H9 (cell line): ENCODE measurements around the gene TTC28. TPM values are rescaled to one million over a fixed set of nuclear protein-coding genes. Genes with fewer than 3 reads are reported as not detected.

ENCODE experiments used
- DNase-seq: peaks from one replicate; pipeline ENCODE4 v3.0.0-alpha.2; 2017
- H2AFZ ChIP-seq: one replicate; pipeline ENCODE4 v1.6.1; 2013; ENCODE audit warnings: mild to moderate bottlenecking, low read length, control low read depth, moderate library complexity
- H2AK5ac ChIP-seq: 2 replicates; pipeline ENCODE4 v1.6.1; 2013; ENCODE audit warnings: low read length, control low read depth, mixed read lengths; ENCODE audit not compliant: insufficient read length
- H2BK120ac ChIP-seq: one replicate; pipeline ENCODE4 v1.6.1; 2013; ENCODE audit warnings: low read depth, mild to moderate bottlenecking, low read length, control low read depth, inconsistent platforms; ENCODE audit not compliant: poor library complexity, severe bottlenecking
- H2BK12ac ChIP-seq: 2 replicates; pipeline ENCODE4 v1.6.1; 2013; ENCODE audit warnings: low read length, control low read depth, mixed read lengths, low read depth; ENCODE audit not compliant: insufficient read length
- H2BK15ac ChIP-seq: 2 replicates; pipeline ENCODE4 v1.6.1; 2013; ENCODE audit warnings: low read depth, low read length, control low read depth
- H2BK20ac ChIP-seq: one replicate; pipeline ENCODE4 v1.6.1; 2013; ENCODE audit warnings: low read depth, mild to moderate bottlenecking, low read length, control low read depth, inconsistent platforms; ENCODE audit not compliant: poor library complexity, severe bottlenecking
- H2BK5ac ChIP-seq: 2 replicates; pipeline ENCODE4 v1.6.1; 2013; ENCODE audit warnings: low read length, control low read depth, mixed read lengths; ENCODE audit not compliant: insufficient read length
- H3K14ac ChIP-seq: 2 replicates; pipeline ENCODE4 v1.6.1; 2013; ENCODE audit warnings: low read length, control low read depth; ENCODE audit not compliant: insufficient read depth
- H3K18ac ChIP-seq: 2 replicates; pipeline ENCODE4 v1.6.1; 2013; ENCODE audit warnings: low read depth, mild to moderate bottlenecking, mixed read lengths, low read length, control low read depth; ENCODE audit not compliant: insufficient read length
- H3K23ac ChIP-seq: 2 replicates; pipeline ENCODE4 v1.6.1; 2013; ENCODE audit warnings: low read length, control low read depth, mixed read lengths, low read depth; ENCODE audit not compliant: insufficient read length
- H3K23me2 ChIP-seq: 2 replicates; pipeline ENCODE4 v1.6.1; 2013; ENCODE audit warnings: low read depth, mild to moderate bottlenecking, mixed read lengths, low read length, control low read depth; ENCODE audit not compliant: insufficient read length, poor library complexity, severe bottlenecking
- H3K27ac ChIP-seq: 2 replicates; pipeline ENCODE4 v1.5.1; 2013; ENCODE audit warnings: low read length, control low read depth, mixed read lengths, low read depth; ENCODE audit not compliant: insufficient read length
- H3K27me3 ChIP-seq: 2 replicates; pipeline ENCODE4 v1.6.1; 2013; ENCODE audit warnings: low read length, control low read depth, inconsistent platforms; ENCODE audit not compliant: insufficient read depth
- H3K4ac ChIP-seq: 2 replicates; pipeline ENCODE4 v1.6.1; 2013; ENCODE audit warnings: low read depth, mild to moderate bottlenecking, control low read depth, inconsistent platforms, low read length, moderate library complexity
- H3K4me1 ChIP-seq: 2 replicates; pipeline ENCODE4 v1.6.1; 2013; ENCODE audit warnings: low read length, control low read depth, inconsistent platforms; ENCODE audit not compliant: insufficient read depth
- H3K4me2 ChIP-seq: 2 replicates; pipeline ENCODE4 v1.6.1; 2013; ENCODE audit warnings: low read length, control low read depth, mixed read lengths; ENCODE audit not compliant: insufficient read length, insufficient read depth
- H3K56ac ChIP-seq: 2 replicates; pipeline ENCODE4 v1.6.1; 2013; ENCODE audit warnings: low read depth, mild to moderate bottlenecking, mixed read lengths, low read length, control low read depth; ENCODE audit not compliant: insufficient read length
- H3K79me1 ChIP-seq: 2 replicates; pipeline ENCODE4 v1.6.1; 2013; ENCODE audit warnings: low read depth, mild to moderate bottlenecking, moderate library complexity, low read length, control low read depth, inconsistent platforms; ENCODE audit not compliant: insufficient read depth, poor library complexity, severe bottlenecking
- H3K79me2 ChIP-seq: 2 replicates; pipeline ENCODE4 v1.6.1; 2013; ENCODE audit warnings: low read length, control low read depth, inconsistent platforms; ENCODE audit not compliant: insufficient read depth
- H3K9ac ChIP-seq: 2 replicates; pipeline ENCODE4 v1.6.1; 2013; ENCODE audit warnings: low read length, control low read depth, mixed read lengths; ENCODE audit not compliant: insufficient read length; ENCODE audit errors: extremely low read depth
- H3K9me3 ChIP-seq: one replicate; pipeline ENCODE4 v1.6.1; 2013; ENCODE audit warnings: low read depth, low read length, inconsistent platforms; ENCODE audit not compliant: control insufficient read depth
- H3T11ph ChIP-seq: one replicate; pipeline ENCODE4 v1.6.1; 2013; ENCODE audit warnings: mild to moderate bottlenecking, low read length, control low read depth, inconsistent platforms
- H4K20me1 ChIP-seq: one replicate; pipeline ENCODE4 v1.6.1; 2013; ENCODE audit not compliant: control insufficient read depth, insufficient read length, insufficient read depth
- H4K5ac ChIP-seq: 2 replicates; pipeline ENCODE4 v1.6.1; 2013; ENCODE audit warnings: low read depth, mild to moderate bottlenecking, mixed read lengths, low read length, control low read depth; ENCODE audit not compliant: insufficient read length
- H4K8ac ChIP-seq: replicated peaks from 2 replicates; pipeline ENCODE4 v1.6.1; 2013; ENCODE audit warnings: low read length, control low read depth, mixed read lengths, low read depth; ENCODE audit not compliant: insufficient read length
- H4K91ac ChIP-seq: 2 replicates; pipeline ENCODE4 v1.6.1; 2013; ENCODE audit warnings: low read depth, mild to moderate bottlenecking, moderate library complexity, mixed read lengths, low read length, control low read depth; ENCODE audit not compliant: insufficient read length
- H3K27ac Mint-ChIP-seq, 3 experiments: 2 replicates in 2 of 3; 3 replicates in 1 of 3; pipeline ENCODE4 v1.8.0; 2020 to 2021; ENCODE audit warnings: mixed read lengths in 3 of 3, mild to moderate bottlenecking in 1 of 3, moderate library complexity in 1 of 3
- H3K27me3 Mint-ChIP-seq: 2 replicates; pipeline ENCODE4 v1.8.0; 2021; ENCODE audit warnings: low read depth, mild to moderate bottlenecking, moderate library complexity, mixed read lengths
- H3K36me3 Mint-ChIP-seq, 3 experiments: 2 replicates in 2 of 3; 3 replicates in 1 of 3; pipeline ENCODE4 v1.8.0; 2020 to 2021; ENCODE audit warnings: low read depth in 3 of 3, mixed read lengths in 3 of 3; ENCODE audit not compliant: insufficient read depth in 1 of 3
- H3K4me1 Mint-ChIP-seq, 2 experiments: 2 replicates each; pipeline ENCODE4 v1.8.0; 2020; ENCODE audit warnings: mixed read lengths in 2 of 2
- H3K4me3 Mint-ChIP-seq, 2 experiments: 2 replicates in 1 of 2; 3 replicates in 1 of 2; pipeline ENCODE4 v1.8.0; 2020 to 2021; ENCODE audit warnings: mild to moderate bottlenecking in 2 of 2, mixed read lengths in 2 of 2, moderate library complexity in 1 of 2
- H3K9me3 Mint-ChIP-seq, 2 experiments: 2 replicates in 1 of 2; 3 replicates in 1 of 2; pipeline ENCODE4 v1.8.0; 2020; ENCODE audit warnings: mild to moderate bottlenecking in 2 of 2, mixed read lengths in 2 of 2, moderate library complexity in 1 of 2
- WGBS: extraction: QIAGEN DNeasy Blood & Tissue Kit; methylation state at CpG from one replicate; pipeline ENCODE4 v1.1.7; 2013; ENCODE audit warnings: missing lambda C conversion rate, low lambda C conversion rate, mixed read lengths; ENCODE audit not compliant: insufficient read length; ENCODE audit errors: extremely low coverage; 5-methylcytosine and 5-hydroxymethylcytosine counted together
- total RNA-seq: library from RNA; stranded (reverse); gene quantifications from 2 replicates; pipeline ENCODE4 v1.2.1, GENCODE V29; 2021
- TF ChIP-seq, protein P1 (sequence below): fragments of 200-600 bp; sonication (generic); conservative IDR thresholded peaks from 3 replicates; pipeline ENCODE4 v1.8.0; 2021; ENCODE audit warnings: antibody characterized with exemption, mild to moderate bottlenecking

The TTC28 gene
- total RNA-seq, 1 experiment from 2014 or later = 13.6 TPM

DNA sequence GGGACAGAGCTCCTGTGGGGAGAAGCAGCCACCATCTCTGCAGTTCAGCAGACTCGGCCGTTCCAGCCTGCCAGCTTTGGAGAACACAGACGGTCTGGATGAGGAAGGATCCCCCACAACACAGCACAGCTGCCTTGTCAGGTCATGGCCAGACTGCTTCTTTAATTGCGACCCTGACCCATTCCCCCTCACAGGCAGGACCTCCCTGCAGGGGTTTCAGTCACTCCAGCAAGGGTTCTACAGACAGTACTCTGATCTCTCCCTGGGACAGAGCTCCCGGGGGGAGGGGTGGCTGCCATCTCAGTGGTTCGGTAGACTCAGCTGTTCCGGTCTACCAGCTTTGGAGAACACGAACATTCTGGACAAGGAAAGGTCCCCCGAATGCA is 173.5 kb downstream of the TTC28 start:
- Histone ChIP-seq H4K91ac (no peak overlapping the region), H4K8ac (no peak overlapping the region), H3K23ac (no peak overlapping the region), H3K14ac (no peak overlapping the region; the same call in 1 of the 2 replicates), H2AK5ac (no peak overlapping the region), H3K56ac (no peak overlapping the region), H2AFZ (no peak overlapping the region), H2BK12ac (no peak overlapping the region), H3K9ac (no peak overlapping the region), H3K79me2 (no peaks in the 10 kb centered on the region), H2BK5ac (no peak overlapping the region), H2BK15ac (no peak overlapping the region), H3K4me2 (no peak overlapping the region), H3K23me2 (no peaks in the 10 kb centered on the region), H3K18ac (no peak overlapping the region), H3K4me1 (no peaks in the 10 kb centered on the region), H2BK20ac (no peak overlapping the region), H3K4ac (no peak overlapping the region), H3K27me3 (no peaks in the 10 kb centered on the region), H3T11ph (no peak overlapping the region), H3K79me1 (no peaks in the 10 kb centered on the region), H3K9me3 (no peaks in the 10 kb centered on the region), H3K27ac (no peak overlapping the region), H4K5ac (no peak overlapping the region), H2BK120ac (no peak overlapping the region), H4K20me1 (no peaks in the 10 kb centered on the region)
- TF ChIP-seq, protein P1, sequence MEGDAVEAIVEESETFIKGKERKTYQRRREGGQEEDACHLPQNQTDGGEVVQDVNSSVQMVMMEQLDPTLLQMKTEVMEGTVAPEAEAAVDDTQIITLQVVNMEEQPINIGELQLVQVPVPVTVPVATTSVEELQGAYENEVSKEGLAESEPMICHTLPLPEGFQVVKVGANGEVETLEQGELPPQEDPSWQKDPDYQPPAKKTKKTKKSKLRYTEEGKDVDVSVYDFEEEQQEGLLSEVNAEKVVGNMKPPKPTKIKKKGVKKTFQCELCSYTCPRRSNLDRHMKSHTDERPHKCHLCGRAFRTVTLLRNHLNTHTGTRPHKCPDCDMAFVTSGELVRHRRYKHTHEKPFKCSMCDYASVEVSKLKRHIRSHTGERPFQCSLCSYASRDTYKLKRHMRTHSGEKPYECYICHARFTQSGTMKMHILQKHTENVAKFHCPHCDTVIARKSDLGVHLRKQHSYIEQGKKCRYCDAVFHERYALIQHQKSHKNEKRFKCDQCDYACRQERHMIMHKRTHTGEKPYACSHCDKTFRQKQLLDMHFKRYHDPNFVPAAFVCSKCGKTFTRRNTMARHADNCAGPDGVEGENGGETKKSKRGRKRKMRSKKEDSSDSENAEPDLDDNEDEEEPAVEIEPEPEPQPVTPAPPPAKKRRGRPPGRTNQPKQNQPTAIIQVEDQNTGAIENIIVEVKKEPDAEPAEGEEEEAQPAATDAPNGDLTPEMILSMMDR = no peak
- Mint-ChIP-seq H3K27me3 (no peaks in the 10 kb centered on the region), H3K36me3 (peaks cover 0 to 5% (median 2%) of the 10 kb centered on the region in 3 experiments; a peak in 4 of 7 replicates), H3K4me1 (peaks cover 0 to 8% of the 10 kb centered on the region in 2 experiments; a peak in 3 of 4 replicates), H3K4me3 (no peak overlapping the region), H3K9me3 (peaks cover 5 to 16% of the 10 kb centered on the region in 2 experiments; a peak in 4 of 5 replicates), H3K27ac (no peak overlapping the region)
- DNase-seq = no peak
- no CpG with 5 or more reads among the region's 9 CpGs for WGBS
